ENCODE measurements around the gene CR1L.

The CR1L gene

DNA sequence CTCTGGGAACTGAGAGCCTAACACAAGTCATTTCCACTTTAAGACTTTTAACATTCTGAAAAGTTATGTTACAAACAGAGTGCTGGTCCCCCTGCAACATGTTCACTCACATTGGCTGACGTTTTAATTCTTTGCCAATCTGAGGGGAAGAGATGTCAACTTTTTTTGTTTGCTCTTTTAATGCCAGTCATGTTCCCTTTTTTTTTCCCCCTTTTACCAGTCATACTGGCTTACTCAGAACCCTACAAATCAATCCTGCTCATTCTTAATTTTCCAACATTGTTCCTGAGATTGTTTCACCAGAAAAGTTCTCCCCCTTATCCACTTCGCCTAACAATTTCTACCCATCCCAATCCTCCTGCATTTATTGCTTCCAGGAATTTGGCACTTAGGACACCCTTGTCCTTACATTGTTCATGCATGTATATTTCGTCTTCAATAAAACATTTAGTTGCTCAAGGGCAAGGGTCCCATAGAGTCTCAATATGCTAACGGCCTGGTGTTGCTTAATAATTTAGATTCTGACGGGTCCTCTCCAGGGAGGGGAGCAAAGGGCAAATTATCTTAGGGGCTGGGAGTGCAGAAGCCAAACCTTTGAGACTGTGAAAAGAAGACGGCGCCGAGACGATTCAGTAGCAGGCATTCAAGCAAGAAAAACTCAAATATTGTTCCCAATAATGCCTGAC is 624 bp upstream of the CR1L start:
- H3K4me3 ChIP-seq (ENCODE audit: low read length), result peak overlapping the region; percentile 61
- TF ChIP-seq ZNF274 (IDR thresholded peaks at IDR 0.05; ENCODE audit: low read depth, low read length), result no peak

DNA sequence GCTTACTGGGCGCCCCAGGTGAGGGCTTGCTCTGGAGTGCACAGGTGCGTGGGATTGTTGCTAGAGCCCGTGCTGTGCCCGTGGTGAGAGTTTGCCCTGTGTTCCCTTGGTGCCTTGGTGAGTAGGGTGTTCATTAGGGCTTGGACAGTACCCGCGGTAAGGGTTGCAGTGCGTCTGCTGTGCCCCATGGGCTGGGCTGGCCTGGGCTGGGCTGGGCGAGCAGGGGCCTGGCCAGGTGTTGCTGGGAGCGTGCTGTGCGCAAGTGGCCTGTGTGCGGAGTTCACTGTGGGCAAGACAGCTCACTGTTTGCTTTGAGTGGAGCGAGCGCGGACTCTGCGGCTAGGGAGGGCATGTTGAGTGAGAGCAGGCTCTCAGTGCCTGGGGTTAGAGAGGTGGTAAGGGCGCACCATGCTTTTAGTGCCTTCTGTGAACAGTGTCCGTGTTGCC is 725 bp downstream of the CR1L start:
- TF ChIP-seq ZNF274 (IDR thresholded peaks at IDR 0.05; ENCODE audit: low read depth, low read length), result no peak
- no peak overlapping the region for H3K4me3 ChIP-seq (ENCODE audit: low read length)

GRCh38 chr1:207646171-207646570 is 1.2 kb downstream of the CR1L start:
- no peak overlapping the region for H3K4me3 ChIP-seq (ENCODE audit: low read length)
- TF ChIP-seq ZNF274 (IDR thresholded peaks at IDR 0.05; ENCODE audit: low read depth, low read length), result no peak

DNA sequence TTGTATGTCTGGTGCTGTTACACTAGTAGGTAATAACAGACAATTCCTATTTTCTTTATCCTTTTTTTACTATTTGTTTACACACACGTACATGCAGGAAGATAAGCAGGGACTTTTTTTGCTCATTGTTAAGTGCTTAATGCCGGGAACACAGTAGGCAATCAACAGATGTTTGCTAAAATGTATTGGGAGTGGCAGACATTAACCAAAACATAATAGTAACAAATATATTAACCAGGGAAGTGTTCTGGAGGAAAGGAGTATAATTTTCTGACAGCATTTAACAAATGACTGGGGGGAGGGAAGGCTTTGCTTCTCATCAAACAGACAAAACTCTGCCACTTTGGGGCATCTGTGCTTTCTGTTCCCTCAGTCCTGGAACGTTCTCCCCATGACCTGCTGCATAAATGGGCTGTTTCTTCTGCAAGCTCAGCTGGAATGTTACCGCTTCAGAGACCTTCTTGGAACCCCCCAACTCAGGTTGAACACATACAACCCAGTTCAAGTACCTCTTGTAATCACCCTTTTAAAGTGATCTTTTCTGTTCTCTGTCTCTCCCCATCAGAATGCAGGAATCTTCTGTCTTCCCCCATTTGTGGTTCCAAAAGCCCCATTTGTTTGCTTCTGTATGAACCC is 2.1 kb downstream of the CR1L start:
- no peak for TF ChIP-seq ZNF274 (IDR thresholded peaks at IDR 0.05; ENCODE audit: low read depth, low read length)
- no peak overlapping the region for H3K4me3 ChIP-seq (ENCODE audit: low read length)

DNA sequence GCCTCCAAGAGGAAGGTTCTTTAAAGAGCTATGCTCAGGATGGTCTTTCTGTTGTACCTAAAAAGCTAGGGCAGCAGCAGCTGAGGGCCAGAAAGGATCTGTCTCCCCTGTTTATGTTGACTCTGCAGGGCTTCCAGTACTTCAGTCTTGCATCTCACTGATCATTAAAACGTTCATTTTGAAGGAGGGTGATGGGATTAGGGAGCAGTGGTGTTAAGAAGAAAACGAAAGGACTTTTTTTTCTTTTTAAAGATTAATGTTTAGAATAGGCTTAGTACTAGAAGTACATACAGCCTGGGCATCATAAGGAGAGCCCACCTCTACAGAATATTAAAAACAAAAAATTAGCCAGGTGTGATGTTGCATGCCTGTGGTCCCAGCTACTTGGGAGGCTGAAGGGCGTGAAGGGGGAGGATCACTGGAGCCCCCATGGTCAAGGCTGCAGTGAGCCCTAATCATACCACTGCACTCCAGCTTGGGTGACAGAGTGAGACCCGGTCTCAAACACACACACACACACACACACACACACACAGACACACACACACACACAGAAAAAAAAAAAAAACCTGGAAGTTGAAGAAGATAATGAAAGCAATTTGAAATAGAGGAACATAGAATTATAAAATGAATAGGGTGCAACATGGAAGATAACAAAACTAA is 2.9 kb downstream of the CR1L start:
- TF ChIP-seq ZNF274 (IDR thresholded peaks at IDR 0.05; ENCODE audit: low read depth, low read length), result no peak

GRCh38 chr1:207648334-207649209 is 3.6 kb downstream of the CR1L start:
- TF ChIP-seq ZNF274 (IDR thresholded peaks at IDR 0.05; ENCODE audit: low read depth, low read length), result no peak
- H3K4me3 ChIP-seq (ENCODE audit: low read length), result no peak overlapping the region

More for the DNA sequence above, 2.9 kb downstream of the CR1L start:
- no peak overlapping the region for H3K4me3 ChIP-seq (ENCODE audit: low read length)

GRCh38 chr1:207649210-207649753 is 4.3 kb downstream of the CR1L start:
- no peak overlapping the region for H3K4me3 ChIP-seq (ENCODE audit: low read length)
- TF ChIP-seq ZNF274 (IDR thresholded peaks at IDR 0.05; ENCODE audit: low read depth, low read length), result no peak

DNA sequence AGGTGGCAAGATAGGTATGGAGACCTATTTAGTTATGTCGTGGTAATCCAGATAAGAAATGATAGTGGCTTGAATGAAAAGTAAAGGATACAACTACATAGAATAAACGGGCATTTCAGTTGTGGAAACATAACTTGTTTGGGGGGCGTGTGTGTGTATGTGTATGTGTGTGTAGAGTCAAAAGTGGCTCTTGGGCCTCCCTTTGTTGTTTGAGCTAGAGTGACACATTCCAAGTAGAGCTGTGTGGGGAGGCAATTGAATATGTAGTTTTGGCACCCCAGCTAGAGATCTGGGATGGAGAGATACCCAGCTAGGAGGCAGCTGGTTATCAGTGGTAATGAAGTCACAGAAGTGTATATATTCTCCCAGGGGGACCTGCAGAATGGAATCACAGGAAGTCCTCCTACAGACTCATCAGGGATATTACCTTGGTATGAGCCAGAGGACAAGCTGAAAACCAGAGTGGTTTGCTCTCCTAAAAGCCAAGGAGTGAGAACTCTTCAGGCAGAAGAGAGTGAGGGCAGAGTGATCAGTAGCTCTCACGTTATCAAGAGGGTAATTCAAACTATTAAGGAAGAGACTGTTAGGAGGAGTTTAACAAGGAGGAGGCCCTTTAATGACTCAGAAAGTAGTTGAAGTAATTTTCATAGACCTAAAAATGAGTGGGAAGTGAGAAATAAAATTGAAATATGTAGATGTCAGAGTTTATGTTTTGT is 5.1 kb downstream of the CR1L start:
- TF ChIP-seq ZNF274 (IDR thresholded peaks at IDR 0.05; ENCODE audit: low read depth, low read length), result no peak
- no peak overlapping the region for H3K4me3 ChIP-seq (ENCODE audit: low read length)

- no peak overlapping the region for H3K4me3 ChIP-seq (ENCODE audit: low read length)
- TF ChIP-seq ZNF274 (IDR thresholded peaks at IDR 0.05; ENCODE audit: low read depth, low read length), result no peak
Observed at GRCh38 chr1:207651583-207651982, 6.7 kb downstream of the CR1L start.

- no peak for TF ChIP-seq ZNF274 (IDR thresholded peaks at IDR 0.05; ENCODE audit: low read depth, low read length)
Observed at GRCh38 chr1:207654320-207654719, 9.4 kb downstream of the CR1L start.

DNA sequence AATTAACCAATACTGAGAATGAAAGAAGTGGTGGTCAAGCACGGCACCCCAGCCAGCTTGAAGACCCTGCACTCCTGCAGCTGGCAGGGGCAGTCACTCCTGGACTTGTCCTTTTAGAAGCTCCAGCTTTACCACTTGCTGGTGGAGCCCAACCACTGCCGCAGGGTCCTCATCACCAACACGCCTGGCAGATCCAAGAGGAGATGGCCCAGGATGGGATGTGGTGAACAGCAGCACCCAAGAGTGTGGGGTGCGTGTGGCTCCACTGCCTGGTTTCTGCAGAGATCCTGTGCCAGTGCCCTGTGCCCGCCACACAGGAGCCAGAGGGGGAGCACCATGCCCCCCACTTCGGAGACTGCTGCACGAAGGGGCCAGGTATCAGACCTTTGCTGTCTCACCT is 13.5 kb downstream of the CR1L start:
- no peak for TF ChIP-seq ZNF274 (IDR thresholded peaks at IDR 0.05; ENCODE audit: low read depth, low read length)
- H3K4me3 ChIP-seq (ENCODE audit: low read length), result no peak overlapping the region

More at GRCh38 chr1:207654320-207654719, 9.4 kb downstream of the CR1L start:
- no peak overlapping the region for H3K4me3 ChIP-seq (ENCODE audit: low read length)

DNA sequence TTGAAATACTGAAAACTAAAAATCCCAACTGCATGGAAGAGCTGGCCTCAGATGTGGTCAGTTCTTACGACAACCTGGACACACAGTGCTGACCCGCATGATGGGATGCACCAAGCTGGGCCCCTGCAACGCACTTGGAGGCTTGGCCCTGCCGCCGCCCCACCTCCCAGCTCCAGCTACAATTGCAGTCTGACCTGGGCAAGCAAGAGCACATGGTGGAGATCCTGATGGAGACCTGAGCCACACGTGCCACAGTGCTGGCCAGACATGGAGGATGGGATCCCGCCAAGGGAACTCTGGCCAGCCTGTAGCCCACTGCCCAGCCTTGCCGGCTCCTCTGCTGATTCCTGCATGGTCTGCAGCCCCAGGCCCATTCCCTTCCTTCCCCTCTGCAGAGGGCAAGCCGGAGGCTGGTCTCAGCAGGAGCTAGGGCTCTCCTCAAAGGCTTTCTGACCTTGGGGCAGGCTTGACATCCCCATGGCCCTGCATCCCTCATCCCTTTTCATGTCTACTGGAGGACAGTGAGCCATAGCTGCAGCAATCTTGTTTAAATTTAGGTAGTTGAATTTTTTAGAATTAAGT is 14.1 kb downstream of the CR1L start:
- TF ChIP-seq ZNF274 (IDR thresholded peaks at IDR 0.05; ENCODE audit: low read depth, low read length), result no peak
- no peak overlapping the region for H3K4me3 ChIP-seq (ENCODE audit: low read length)
